Measurements from ENCODE around the gene MDH1.

Gene MDH1

GRCh38 chr2:63628403-63628942 lies 39.7 kb downstream of the MDH1 start:
- in situ Hi-C loops (cut with HindIII; ENCODE audit: low sequenced_read_pairs) = no loop called here

- in situ Hi-C loops (cut with HindIII; ENCODE audit: low sequenced_read_pairs) = no loop called here
Observed at GRCh38 chr2:63631501-63631900, 42.7 kb downstream of the MDH1 start.

- in situ Hi-C loops (cut with HindIII; ENCODE audit: low sequenced_read_pairs) = no loop called here
Observed at GRCh38 chr2:63632382-63632781, 43.6 kb downstream of the MDH1 start.

- in situ Hi-C loops (cut with HindIII; ENCODE audit: low sequenced_read_pairs) = no loop called here
Observed at GRCh38 chr2:63639344-63639743, 50.6 kb downstream of the MDH1 start.

GRCh38 chr2:63642946-63643345 lies 54.2 kb downstream of the MDH1 start:
- in situ Hi-C loops (cut with HindIII; ENCODE audit: low sequenced_read_pairs) = no loop called here

- in situ Hi-C loops (cut with HindIII; ENCODE audit: low sequenced_read_pairs) = no loop called here
Observed at GRCh38 chr2:63643486-63643885, 54.7 kb downstream of the MDH1 start.

GRCh38 chr2:63648632-63649031 lies 59.9 kb downstream of the MDH1 start:
- in situ Hi-C loops (cut with HindIII; ENCODE audit: low sequenced_read_pairs) = no loop called here

- in situ Hi-C loops (cut with HindIII; ENCODE audit: low sequenced_read_pairs) = no loop called here
Observed at GRCh38 chr2:63649829-63650228, 61.1 kb downstream of the MDH1 start.

GRCh38 chr2:63650756-63651155 lies 62.0 kb downstream of the MDH1 start:
- in situ Hi-C loops (cut with HindIII; ENCODE audit: low sequenced_read_pairs) = no loop called here

GRCh38 chr2:63651356-63651755 lies 62.6 kb downstream of the MDH1 start:
- in situ Hi-C loops (cut with HindIII; ENCODE audit: low sequenced_read_pairs) = no loop called here

- in situ Hi-C loops (cut with HindIII; ENCODE audit: low sequenced_read_pairs) = no loop called here
Observed at GRCh38 chr2:63651861-63652651, 63.3 kb downstream of the MDH1 start.

- in situ Hi-C loops (cut with HindIII; ENCODE audit: low sequenced_read_pairs) = no loop called here
Observed at GRCh38 chr2:63652652-63652985, 63.9 kb downstream of the MDH1 start.

GRCh38 chr2:63654959-63655358 lies 66.2 kb downstream of the MDH1 start:
- in situ Hi-C loops (cut with HindIII; ENCODE audit: low sequenced_read_pairs) = no loop called here

Data from endothelial cell of hepatic sinusoid (primary cell).